LNCaP clone FGC (cell line): ENCODE measurements around the gene KRTAP4-8.
"Not testable (repeated sequence)": the region's sequence is repeated elsewhere in the genome, so short reads cannot be mapped to it uniquely, and the experiment has no call there.

Experiments
- DNase-seq: peaks from one replicate; pipeline ENCODE4 v3.0.0-alpha.2; 2011; ENCODE audit warnings: low read depth
- H3K4me3 ChIP-seq: 2 replicates; pipeline ENCODE4 v1.5.1; 2011; ENCODE audit warnings: mild to moderate bottlenecking, low read depth, low read length, control low read depth
- CTCF ChIP-seq: IDR thresholded peaks from 2 replicates; pipeline ENCODE4 v1.5.1; 2012; ENCODE audit warnings: mild to moderate bottlenecking; ENCODE audit not compliant: control insufficient read depth, insufficient read depth; ENCODE audit errors: extremely low read depth

KRTAP4-8 gene

GRCh38 chr17:41131979-41132378 lies 34.0 kb upstream of the KRTAP4-8 start:
- no peak for DNase-seq
- TF ChIP-seq CTCF = no peak
- no peak overlapping the region for H3K4me3 ChIP-seq

GRCh38 chr17:41127371-41127770 lies 29.4 kb upstream of the KRTAP4-8 start:
- DNase-seq = no peak
- TF ChIP-seq CTCF = no peak
- no peak overlapping the region for H3K4me3 ChIP-seq

DNA sequence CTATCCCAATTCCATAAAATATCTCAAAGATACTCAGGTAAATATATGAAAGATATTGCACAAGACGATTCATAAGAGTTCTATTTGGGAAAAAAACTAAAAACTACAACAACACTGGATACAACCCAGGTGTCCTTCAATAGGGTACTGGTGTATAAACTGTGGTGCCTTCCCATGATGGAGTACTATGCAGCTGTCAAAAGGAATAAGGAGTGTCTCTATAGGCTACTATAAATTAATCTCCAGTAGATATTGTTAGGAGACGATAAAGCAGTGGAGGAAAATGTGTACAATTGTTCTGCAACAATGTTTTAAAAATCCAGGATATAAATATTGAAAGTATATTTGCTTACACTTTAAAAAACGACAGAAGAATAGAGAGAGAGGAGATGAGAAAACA lies 28.5 kb upstream of the KRTAP4-8 start:
- DNase-seq = no peak
- no peak for TF ChIP-seq CTCF
- no peak overlapping the region for H3K4me3 ChIP-seq

DNA sequence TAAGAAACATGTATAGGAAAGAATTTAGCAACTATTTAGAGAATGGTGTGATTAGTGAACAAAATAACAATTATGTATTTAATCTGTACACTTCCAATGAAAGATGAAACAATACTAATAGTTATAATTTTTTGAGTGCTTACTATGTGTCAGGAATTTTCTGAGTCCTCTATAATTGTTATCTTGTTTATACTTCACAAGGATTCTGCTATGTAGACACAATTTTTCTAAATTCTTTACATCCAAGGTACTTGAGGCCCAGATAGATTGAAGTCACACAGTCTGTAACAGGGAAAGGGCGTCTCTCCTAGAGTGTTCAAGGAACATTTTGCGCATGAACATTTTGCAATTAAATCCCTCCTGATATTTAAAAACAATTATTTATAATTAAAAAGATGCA lies 27.1 kb upstream of the KRTAP4-8 start:
- TF ChIP-seq CTCF = no peak
- no peak overlapping the region for H3K4me3 ChIP-seq
- DNase-seq = no peak

DNA sequence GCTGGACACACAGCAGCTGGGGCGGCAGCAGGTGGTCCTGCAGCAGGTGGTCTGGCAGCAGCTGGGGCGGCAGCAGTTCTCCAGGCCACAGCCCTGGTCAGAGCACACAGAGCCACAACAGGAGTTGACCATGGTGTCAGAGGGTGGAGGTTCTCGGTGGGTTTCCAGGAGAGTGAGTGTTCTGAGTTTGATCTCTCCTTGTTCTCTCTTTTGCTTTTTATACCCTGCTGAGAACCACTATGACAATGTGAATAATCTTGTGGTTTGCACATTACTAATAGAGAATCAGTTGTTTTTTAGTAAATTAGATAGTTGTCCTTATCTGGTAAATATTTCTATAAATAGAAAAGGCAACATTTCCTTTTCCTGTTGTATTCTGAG lies 26.0 kb upstream of the KRTAP4-8 start, which contains the start of gene KRTAP4-12:
TSS of gene KRTAP4-12 (minus strand) at position 192 of the 381 bp plus-strand sequence. CDS start at position 132, 60 bp downstream.
- DNase-seq, H3K4me3 ChIP-seq: not testable (repeated sequence)

- DNase-seq = not testable (repeated sequence)
Measured at GRCh38 chr17:41123292-41123990, 25.5 kb upstream of the KRTAP4-8 start.

GRCh38 chr17:41121742-41122141 lies 23.8 kb upstream of the KRTAP4-8 start:
- TF ChIP-seq CTCF = no peak
- H3K4me3 ChIP-seq = no peak overlapping the region
- no peak for DNase-seq

More at GRCh38 chr17:41123292-41123990, 25.5 kb upstream of the KRTAP4-8 start:
- H3K4me3 ChIP-seq = not testable (repeated sequence)

DNA sequence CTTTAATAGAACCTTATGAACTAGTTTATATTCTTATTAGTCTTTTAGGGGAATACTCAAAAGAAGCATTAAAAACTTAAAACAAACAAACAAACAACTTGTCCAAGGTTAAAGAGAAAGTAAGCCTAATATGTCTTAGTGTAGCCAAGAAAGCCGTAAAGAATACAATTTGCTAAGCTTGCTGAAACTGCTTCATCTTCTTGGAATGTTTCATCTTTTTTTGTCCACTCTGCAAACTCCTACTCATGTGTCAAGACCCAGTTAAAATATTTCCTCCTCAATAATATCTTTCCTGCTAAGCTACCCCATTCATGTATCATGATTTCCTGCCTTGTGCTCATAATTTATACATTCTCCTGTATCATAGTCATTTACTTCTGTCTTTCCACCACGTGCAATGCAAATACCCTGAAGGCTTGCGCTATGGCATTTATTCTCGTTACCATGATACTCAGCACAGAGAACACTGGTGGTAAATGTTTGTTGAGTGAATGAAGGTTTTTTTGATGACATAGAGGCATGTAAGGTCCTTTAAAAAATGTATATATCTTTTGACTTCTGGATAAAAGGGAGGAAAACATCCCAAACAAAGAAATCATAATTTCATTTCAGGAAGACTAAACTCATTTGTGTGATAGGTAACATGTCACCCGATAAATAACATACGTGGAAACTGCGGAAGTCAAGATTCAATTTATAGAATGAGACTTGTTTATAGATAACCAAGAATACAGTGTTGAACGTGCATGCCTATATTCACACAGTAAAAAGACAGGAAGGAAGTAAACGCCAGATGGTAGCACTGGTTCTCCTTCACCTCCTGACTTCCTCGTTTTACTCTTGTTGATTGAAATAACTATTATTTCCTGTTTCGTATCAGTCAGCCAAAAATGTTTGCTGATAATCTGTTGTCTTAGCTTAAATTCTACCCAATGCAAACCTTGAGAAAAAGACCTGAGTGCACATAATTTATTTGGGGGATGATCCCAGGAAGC lies 22.1 kb upstream of the KRTAP4-8 start:
- not testable (repeated sequence) for DNase-seq, H3K4me3 ChIP-seq
